ENCODE data around the gene THRB.

Gene THRB

GRCh38 chr3:24451461-24452099 lies 43.1 kb downstream of the THRB start:
- TF ChIP-seq CTCF (IDR thresholded peaks at IDR 0.05) = no peak
- Histone ChIP-seq H3K4me2 (ENCODE audit: low read length) (no peak overlapping the region), H3K27ac (no peak overlapping the region), H3K4me1 (peaks cover 5% of the 10 kb centered on the region), H3K9ac (no peak overlapping the region), H3K4me3 (ENCODE audit: low read depth, low read length) (no peak overlapping the region), H3K9me3 (ENCODE audit: control insufficient read depth, low read length) (no peaks in the 10 kb centered on the region), H2AFZ (no peak overlapping the region), H3K36me3 (ENCODE audit: control insufficient read depth, insufficient read depth, low read length) (no peaks in the 10 kb centered on the region), H3K79me2 (no peaks in the 10 kb centered on the region), H3K27me3 (ENCODE audit: control insufficient read depth, insufficient read depth, low read length) (no peaks in the 10 kb centered on the region)

- Histone ChIP-seq H3K4me1 (peaks cover 5% of the 10 kb centered on the region), H3K79me2 (no peaks in the 10 kb centered on the region), H3K27me3 (ENCODE audit: control insufficient read depth, insufficient read depth, low read length) (no peaks in the 10 kb centered on the region), H2AFZ (peak overlapping the region; percentile 18), H3K27ac (no peak overlapping the region), H3K9ac (no peak overlapping the region), H3K4me3 (ENCODE audit: low read depth, low read length) (no peak overlapping the region), H3K36me3 (ENCODE audit: control insufficient read depth, insufficient read depth, low read length) (no peaks in the 10 kb centered on the region), H3K4me2 (ENCODE audit: low read length) (peak overlapping the region; percentile 11), H3K9me3 (ENCODE audit: control insufficient read depth, low read length) (no peaks in the 10 kb centered on the region)
- no peak for TF ChIP-seq CTCF (IDR thresholded peaks at IDR 0.05)
These were observed 44.3 kb downstream of the THRB start for GRCh38 chr3:24450160-24450907.

- Histone ChIP-seq H3K4me3 (ENCODE audit: low read depth, low read length) (no peak overlapping the region), H3K79me2 (no peaks in the 10 kb centered on the region), H3K9me3 (ENCODE audit: control insufficient read depth, low read length) (no peaks in the 10 kb centered on the region), H3K27ac (no peak overlapping the region), H3K4me1 (peaks cover 5% of the 10 kb centered on the region), H3K27me3 (ENCODE audit: control insufficient read depth, insufficient read depth, low read length) (no peaks in the 10 kb centered on the region), H2AFZ (no peak overlapping the region), H3K36me3 (ENCODE audit: control insufficient read depth, insufficient read depth, low read length) (no peaks in the 10 kb centered on the region), H3K9ac (no peak overlapping the region), H3K4me2 (ENCODE audit: low read length) (no peak overlapping the region)
- TF ChIP-seq CTCF (IDR thresholded peaks at IDR 0.05) = no peak
These were observed 46.8 kb downstream of the THRB start for GRCh38 chr3:24447836-24448235.

GRCh38 chr3:24446032-24446431 lies 48.6 kb downstream of the THRB start:
- no peaks in the 10 kb centered on the region for H3K9me3 ChIP-seq (ENCODE audit: control insufficient read depth, low read length)
- peaks cover 2% of the 10 kb centered on the region for H3K79me2 ChIP-seq
- no peak overlapping the region for H3K27ac ChIP-seq
- H3K4me3 ChIP-seq (ENCODE audit: low read depth, low read length) = no peak overlapping the region
- H3K36me3 ChIP-seq (ENCODE audit: control insufficient read depth, insufficient read depth, low read length) = no peaks in the 10 kb centered on the region
- peaks cover 5% of the 10 kb centered on the region for H3K4me1 ChIP-seq
- no peak overlapping the region for H2AFZ ChIP-seq
- H3K27me3 ChIP-seq (ENCODE audit: control insufficient read depth, insufficient read depth, low read length) = no peaks in the 10 kb centered on the region
- TF ChIP-seq CTCF (IDR thresholded peaks at IDR 0.05) = no peak
- H3K9ac ChIP-seq = no peak overlapping the region
- H3K4me2 ChIP-seq (ENCODE audit: low read length) = no peak overlapping the region
